ENCODE data around the gene HSPB9.
A peak's percentile ranks its signal among the peaks of the same experiment; 100 is the strongest.

- peak; percentile 91 for TF ChIP-seq CTCF (conservative IDR thresholded peaks at IDR 0.05)
- TF ChIP-seq EZH2 (IDR thresholded peaks at IDR 0.05; ENCODE audit: low read depth): no peak
Measured at GRCh38 chr17:42116705-42117396, 5.8 kb upstream of the HSPB9 start.

Measured in PC-9 (cell line).